ENCODE results near the gene SP5. TPM values are rescaled to one million over a fixed set of nuclear protein-coding genes. Genes with fewer than 3 reads are reported as not detected.

Gene SP5
- total RNA-seq, 2 experiments from 2014 or later: not detected

DNA sequence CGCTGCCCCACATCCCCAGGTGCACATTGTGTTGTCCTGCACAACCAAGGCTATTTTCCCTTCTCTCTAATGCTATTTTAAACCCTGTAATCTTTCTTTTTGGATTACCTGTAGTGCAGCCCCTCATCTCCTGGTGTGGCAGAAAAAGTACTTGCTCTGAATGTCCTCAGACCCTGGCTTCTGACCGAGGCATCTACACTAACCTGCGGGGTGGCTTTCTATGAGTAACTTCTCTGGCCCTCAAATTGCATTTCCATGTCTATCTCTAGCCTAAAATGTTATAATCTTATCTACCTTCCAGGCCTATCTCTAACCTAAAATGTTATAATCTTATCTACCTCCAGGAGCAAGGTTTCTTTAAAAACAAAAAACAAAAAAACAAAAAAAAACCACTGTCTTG lies 18.2 kb upstream of the SP5 start:
- Mint-ChIP-seq H3K36me3 (no peaks in the 10 kb centered on the region), H3K4me3 (no peak overlapping the region), H3K9me3 (no peaks in the 10 kb centered on the region), H3K27me3 (peaks cover 8% of the 10 kb centered on the region), H3K27ac (no peak overlapping the region), H3K4me1 (no peaks in the 10 kb centered on the region)
- DNase-seq: no peak

DNA sequence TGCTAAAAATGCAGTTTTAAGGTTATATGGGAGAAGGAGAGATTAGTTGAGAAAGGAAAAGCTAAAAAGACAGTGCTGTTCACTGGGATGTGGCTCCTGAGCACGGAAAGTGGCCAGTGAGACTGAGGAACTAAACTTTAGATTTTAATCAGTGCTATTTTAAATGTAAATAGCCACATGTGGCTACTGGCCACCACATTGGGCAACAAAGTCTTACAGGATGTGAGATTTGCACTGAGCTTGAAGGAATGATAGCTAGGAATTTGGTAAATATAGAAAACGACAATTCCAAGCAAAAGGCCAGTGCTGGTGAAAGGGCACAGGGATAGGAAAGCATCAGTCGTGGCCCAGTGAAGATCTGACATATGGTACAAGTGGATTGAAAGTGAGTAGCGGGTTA lies 14.1 kb upstream of the SP5 start:
- Mint-ChIP-seq H3K4me1 (no peaks in the 10 kb centered on the region), H3K4me3 (no peak overlapping the region), H3K27me3 (peaks cover 26% of the 10 kb centered on the region), H3K9me3 (peaks cover 4% of the 10 kb centered on the region), H3K27ac (no peak overlapping the region), H3K36me3 (no peaks in the 10 kb centered on the region)
- no peak for DNase-seq

DNA sequence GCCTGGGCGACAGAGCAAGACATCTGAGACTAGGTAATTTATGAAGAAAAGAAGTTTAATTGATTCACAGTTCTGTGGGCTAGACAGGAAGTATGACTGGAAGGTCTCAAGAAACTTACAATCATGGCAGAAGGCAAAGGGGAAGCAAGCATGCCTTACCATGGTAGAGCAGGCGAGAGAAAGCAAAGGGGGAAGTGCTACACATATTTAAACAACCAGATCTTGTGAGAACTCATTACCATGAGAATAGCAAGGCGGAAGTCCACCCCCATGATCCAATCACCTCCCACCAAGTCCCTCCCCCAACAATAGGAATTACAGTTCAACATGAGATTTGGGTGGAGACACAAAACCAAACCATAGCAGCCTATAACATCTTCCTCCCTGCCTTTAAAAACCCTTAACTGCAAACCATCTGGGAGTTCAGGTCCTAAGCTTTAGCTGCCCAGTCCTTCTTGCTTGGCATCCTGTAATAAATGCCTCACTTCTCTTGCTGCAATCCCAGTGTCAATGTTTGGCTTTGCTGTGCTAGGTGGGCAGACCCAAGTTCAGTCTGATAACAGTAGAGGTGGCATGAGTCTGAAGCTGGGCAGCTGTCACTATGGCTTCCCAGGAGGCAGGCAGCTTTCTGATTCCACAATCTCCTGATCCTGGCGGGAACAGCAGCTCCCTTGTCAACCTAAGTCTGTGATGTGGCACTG lies 11.2 kb upstream of the SP5 start:
- DNase-seq: no peak
- no peaks in the 10 kb centered on the region for H3K36me3 Mint-ChIP-seq
- H3K27ac Mint-ChIP-seq: no peak overlapping the region
- no peak overlapping the region for H3K4me3 Mint-ChIP-seq
- H3K9me3 Mint-ChIP-seq: peaks cover 4% of the 10 kb centered on the region
- peaks cover 47% of the 10 kb centered on the region for H3K27me3 Mint-ChIP-seq
- peaks cover 5% of the 10 kb centered on the region for H3K4me1 Mint-ChIP-seq

DNA sequence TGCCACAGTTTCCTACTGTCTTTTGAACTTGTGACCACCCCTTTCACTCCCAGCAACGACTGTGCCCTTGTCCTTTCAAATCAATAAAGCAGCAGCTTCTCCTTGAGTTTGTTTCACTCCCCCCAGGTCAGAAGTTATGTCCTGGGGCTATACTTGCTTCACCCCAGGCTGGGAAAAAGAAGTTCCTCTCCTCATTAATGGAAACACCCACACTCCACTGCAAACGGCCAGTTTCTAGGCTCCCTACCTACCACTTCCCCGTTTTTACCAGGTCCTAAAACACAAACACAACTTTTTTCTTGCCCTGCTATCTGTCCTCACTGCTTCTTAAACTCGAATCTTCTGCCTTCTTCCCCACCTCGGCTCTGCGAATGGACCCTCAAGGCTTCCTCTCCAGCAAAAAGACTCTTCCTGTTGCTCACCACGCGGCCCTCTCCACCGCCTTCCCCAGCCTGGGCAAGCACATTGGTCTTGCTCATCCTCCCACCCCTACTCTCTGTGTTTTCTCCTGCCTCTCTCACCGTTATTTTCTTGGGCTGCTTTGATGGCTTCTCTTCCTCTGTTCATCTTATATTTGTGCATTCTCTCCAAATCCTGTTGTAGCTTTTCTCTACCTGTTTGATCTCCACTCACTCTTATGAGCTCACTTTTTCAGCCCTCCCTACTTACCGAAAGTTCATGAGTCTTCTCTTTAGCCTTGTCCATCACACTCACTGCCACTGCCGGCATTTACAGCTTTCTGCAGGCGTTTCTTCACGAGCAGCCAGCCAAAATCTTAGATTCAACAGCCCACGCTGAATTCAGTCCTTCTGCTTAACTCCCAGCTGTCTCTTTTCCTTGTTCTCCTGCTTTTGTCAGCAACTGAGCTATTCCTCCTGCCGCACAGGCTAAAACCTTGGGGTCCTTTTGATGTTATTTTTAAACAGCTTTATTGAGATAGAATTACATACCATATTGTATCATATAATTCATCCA lies 7.0 kb upstream of the SP5 start:
- no peak overlapping the region for H3K27ac Mint-ChIP-seq
- H3K4me1 Mint-ChIP-seq: peaks cover 11% of the 10 kb centered on the region

DNA sequence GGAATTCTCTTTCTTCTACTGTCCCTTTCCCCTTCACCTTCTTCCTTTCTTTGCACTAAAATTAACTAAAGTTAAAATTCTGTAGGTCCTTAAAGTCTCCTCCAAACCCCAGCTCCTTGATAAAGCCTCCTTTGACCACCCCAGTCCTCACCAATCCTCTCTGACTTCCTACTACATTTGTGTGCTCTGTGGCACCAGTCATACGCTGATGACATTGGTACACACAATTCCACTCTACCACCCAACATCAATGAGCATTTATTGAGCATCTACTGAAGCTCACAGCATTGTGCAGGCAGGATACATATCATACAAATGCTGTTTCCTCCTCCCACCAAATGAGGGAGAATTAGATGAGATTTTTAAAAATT lies 4.5 kb upstream of the SP5 start:
- DNase-seq: no peak
- Mint-ChIP-seq H3K9me3 (no peaks in the 10 kb centered on the region), H3K27ac (no peak overlapping the region), H3K27me3 (peaks cover 86% of the 10 kb centered on the region), H3K4me3 (no peak overlapping the region), H3K4me1 (peaks cover 20% of the 10 kb centered on the region), H3K36me3 (no peaks in the 10 kb centered on the region)

More for the DNA sequence above, 7.0 kb upstream of the SP5 start:
- no peak for DNase-seq
- peaks cover 77% of the 10 kb centered on the region for H3K27me3 Mint-ChIP-seq
- H3K36me3 Mint-ChIP-seq: no peaks in the 10 kb centered on the region
- no peak overlapping the region for H3K4me3 Mint-ChIP-seq
- H3K9me3 Mint-ChIP-seq: peaks cover 1% of the 10 kb centered on the region

DNA sequence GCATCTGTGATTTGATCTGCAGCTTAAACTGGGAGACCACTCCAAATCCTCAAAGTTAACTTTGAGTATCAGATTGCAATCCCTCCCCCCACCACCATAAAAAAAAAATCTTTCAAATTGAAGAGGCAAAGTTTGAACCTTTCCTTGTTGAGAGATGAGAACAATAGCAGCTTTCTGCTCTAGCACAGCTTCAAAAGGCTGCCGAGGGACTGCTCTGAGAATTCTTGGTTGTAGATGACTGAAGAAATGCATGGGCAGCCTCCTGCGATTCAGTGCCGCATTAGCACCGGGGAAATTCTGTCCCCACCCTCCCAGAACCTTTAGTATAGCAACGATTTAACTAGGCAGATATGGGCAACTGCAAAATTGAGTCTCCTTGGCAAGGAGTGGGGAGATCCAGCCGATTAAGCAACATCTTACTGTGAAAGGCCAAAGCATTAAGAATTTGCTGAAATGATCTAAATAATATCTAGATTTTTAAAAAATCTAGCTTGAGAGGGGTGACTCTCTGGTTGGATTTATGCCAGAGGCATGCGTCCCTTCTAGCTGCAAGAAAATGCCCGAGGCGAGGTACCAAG lies 3.9 kb upstream of the SP5 start:
- Mint-ChIP-seq H3K36me3 (no peaks in the 10 kb centered on the region), H3K27ac (no peak overlapping the region), H3K27me3 (peaks cover 87% of the 10 kb centered on the region), H3K9me3 (no peaks in the 10 kb centered on the region), H3K4me1 (peaks cover 22% of the 10 kb centered on the region), H3K4me3 (no peak overlapping the region)
- no peak for DNase-seq

DNA sequence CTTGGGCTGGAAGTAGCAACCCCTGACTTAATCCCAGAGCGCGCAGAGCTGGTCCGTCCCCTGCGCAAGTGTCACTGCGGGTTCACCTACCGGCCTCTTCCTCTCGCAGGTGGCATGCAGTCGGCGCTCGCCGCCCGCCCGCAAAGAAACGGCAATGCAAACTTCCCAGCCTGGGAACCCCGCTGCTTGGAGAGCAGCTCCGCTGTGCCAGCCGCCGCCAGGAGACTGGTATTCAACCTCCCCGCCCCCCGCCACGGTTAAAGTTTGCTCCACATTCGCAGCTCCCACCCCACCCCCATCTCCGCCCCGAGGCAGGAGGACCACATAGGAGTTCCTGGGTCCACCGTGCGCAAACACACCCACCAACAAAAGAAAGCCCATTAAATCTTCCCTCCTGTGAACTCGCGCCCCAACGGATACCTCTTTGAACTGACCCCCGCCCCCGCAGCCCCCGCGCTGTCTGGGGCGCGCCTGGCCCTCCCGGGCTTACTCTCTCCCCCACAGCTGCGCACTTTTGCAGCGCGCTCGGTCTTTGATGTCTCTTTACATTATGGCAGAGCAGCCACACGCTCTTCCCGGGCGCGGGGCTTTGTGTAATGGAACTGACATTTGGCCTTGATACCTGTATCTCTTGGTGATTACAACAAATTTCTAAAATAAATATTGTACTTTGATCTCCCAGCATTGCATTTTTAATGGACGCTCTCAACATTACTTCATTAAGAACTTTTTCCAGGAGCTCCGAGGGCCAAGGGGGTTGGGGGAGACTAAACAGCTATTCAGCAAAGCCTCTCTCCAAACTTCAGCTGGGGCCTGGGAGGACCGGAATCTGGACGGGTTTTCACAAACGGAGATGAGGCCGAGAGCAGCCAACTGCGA lies 3.1 kb upstream of the SP5 start:
- Mint-ChIP-seq H3K27ac (no peak overlapping the region), H3K4me1 (peaks cover 22% of the 10 kb centered on the region), H3K36me3 (no peaks in the 10 kb centered on the region), H3K27me3 (peaks cover 87% of the 10 kb centered on the region), H3K4me3 (peak overlapping the region; percentile 26), H3K9me3 (no peaks in the 10 kb centered on the region)
- DNase-seq: peak; percentile 8

DNA sequence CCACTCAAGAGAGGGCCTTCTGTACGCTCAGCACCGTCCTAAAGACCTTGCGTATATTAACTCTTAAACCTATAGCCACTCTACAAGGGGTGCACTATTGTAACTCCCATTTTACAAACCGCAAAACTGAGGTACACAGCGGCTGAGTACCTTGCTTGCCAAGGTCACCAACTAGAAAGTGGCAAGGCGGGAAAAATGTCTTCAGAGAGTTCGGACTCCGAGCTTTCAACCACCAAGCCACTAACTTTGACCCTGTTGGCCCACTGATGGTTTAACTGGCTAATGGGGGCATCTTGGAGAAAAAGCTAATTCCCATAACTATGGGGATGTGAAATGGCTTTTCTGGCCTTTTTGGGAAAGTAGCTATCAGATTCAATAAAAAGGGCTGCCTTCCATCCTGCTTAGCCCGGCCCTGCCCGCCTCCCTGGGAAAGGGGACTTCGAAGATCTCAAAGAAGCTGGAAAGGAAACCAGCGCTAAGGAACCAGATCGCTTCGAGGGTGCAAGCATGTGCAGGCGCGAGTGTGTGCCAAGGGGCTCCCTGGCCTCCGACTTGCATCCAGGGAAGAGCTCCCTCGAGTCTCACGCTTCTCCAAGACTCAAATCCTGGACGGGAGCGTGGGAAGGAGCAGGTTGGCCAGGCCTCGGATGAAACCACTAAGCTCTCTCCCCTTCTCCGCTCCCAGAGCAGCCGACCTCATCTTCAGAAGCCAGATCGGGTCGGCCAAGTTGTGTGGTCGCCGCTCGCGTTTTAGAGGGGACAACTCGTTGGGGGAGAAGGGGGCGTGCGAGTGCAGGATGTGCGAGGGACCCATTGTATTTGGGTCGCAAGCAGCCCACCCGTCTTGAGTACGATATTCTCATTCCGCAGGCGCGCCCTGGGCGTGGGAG lies 2.2 kb upstream of the SP5 start:
- DNase-seq: no peak
- Mint-ChIP-seq H3K36me3 (no peaks in the 10 kb centered on the region), H3K4me1 (peaks cover 24% of the 10 kb centered on the region), H3K4me3 (peak overlapping the region; percentile 18), H3K9me3 (no peaks in the 10 kb centered on the region), H3K27ac (no peak overlapping the region), H3K27me3 (peaks cover 88% of the 10 kb centered on the region)

DNA sequence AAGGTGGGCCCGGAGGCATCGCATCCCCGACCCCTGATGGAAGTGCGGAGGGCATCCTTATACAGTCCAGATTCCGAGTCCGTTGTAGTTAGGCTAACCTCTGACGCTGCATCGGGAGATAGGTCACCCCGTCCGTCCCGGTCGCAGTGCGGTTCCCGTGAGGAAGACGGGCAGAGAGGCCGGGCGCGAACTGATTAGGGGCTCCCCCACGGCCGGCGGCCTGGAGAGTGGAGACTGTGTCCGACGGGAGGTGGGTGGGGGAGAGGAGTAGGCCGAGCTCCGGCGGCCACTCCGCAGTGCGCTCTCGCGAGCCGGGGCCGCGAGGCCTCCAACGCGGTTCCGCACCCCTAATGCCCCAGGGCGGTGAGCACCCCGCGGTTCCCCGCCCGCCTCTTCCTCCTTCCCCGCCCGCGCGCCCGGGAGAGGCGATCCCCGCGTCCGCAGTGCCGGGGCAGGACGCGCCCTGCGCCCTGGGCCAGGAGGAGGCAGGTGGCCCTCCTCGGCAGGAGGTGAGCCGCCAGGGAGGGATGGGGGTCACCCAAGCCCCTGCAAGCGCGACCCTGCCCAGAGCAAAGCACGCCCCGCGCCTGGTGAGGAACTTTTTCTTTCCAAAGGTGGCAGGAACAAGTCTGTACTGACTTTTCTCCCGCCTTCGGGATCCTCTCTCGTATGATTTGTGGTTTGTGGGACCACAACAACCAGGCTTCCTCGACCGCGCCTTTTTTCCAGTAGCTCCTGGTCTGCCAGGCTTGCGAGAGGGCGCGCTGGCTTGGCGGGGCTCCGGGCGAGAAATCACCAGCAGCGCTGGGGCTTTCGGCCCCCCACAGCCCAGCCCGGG lies 1.4 kb upstream of the SP5 start:
- peak; percentile 20 for DNase-seq
- peaks cover 25% of the 10 kb centered on the region for H3K4me1 Mint-ChIP-seq
- peaks cover 88% of the 10 kb centered on the region for H3K27me3 Mint-ChIP-seq
- peak overlapping the region; percentile 18 for H3K4me3 Mint-ChIP-seq
- H3K36me3 Mint-ChIP-seq: no peaks in the 10 kb centered on the region
- H3K9me3 Mint-ChIP-seq: no peaks in the 10 kb centered on the region
- H3K27ac Mint-ChIP-seq: no peak overlapping the region

DNA sequence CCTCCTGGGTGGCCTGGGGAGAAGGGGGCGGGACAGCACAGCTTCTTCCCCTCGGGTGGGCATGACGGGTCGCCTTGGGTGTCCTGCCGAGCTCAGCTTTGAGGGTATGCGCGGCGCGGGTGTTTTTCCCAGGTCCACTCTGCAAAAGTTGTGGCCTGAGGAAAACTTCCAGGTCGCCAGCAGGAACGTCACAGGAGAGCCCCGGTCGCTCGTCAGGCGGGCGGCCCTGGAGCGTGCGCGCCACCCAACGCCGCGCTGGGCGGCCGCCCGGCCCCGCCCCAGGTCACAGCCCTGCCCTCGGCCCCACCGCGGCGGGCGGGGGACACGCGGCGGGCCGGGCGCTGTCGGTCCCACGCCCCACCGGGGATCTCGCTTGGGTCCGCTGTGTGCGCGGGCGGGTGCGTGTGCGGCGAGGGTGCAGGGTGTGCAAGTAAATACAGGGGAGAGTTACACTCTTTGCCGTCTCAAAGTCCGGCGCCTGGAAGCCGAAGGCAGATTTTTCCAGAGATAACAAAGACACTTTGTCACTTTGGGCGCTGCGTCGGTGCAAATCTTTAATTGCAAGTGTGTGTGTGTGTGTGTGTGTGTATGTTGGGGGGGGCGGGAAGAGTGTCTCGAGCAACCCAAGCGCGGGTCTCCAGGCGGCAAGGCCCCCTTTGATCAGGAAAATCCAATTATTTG lies 616 bp upstream of the SP5 start:
- H3K4me3 Mint-ChIP-seq: peak overlapping the region; percentile 69
- H3K36me3 Mint-ChIP-seq: no peaks in the 10 kb centered on the region
- H3K27ac Mint-ChIP-seq: no peak overlapping the region
- H3K4me1 Mint-ChIP-seq: peaks cover 25% of the 10 kb centered on the region
- DNase-seq: peak; percentile 25
- H3K9me3 Mint-ChIP-seq: no peaks in the 10 kb centered on the region
- peaks cover 88% of the 10 kb centered on the region for H3K27me3 Mint-ChIP-seq

DNA sequence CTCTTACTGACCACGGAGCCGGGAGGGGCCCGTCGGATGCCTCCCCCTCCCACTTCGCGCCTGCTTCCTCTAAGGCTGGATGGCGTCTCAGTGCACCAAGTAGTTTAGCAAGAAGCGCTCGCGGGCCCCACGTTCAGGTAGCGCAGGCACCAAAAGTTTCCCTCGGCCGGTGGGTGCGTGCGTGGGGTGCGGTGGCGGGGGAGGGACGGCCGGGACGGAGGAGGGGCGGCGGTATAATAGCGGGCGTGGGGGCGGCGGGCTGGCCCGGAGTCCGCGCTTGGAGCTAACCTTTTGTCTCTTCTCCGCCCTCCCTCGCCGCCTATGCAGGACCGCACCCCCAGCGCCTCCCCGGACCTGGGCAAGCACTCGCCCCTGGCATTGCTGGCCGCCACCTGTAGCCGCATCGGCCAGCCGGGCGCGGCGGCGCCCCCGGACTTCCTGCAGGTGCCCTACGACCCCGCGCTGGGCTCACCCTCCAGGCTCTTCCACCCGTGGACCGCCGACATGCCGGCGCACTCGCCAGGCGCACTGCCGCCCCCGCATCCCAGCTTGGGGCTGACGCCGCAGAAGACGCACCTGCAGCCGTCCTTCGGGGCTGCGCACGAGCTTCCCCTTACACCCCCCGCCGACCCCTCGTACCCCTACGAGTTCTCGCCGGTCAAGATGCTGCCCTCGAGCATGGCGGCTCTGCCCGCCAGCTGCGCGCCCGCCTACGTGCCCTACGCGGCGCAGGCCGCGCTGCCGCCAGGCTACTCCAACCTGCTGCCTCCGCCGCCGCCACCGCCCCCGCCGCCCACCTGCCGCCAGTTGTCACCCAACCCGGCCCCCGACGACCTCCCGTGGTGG lies 1.0 kb downstream of the SP5 start:
- DNase-seq: peak; percentile 19
- no peaks in the 10 kb centered on the region for H3K36me3 Mint-ChIP-seq
- H3K4me3 Mint-ChIP-seq: peak overlapping the region; percentile 61
- no peak overlapping the region for H3K27ac Mint-ChIP-seq
- H3K4me1 Mint-ChIP-seq: peaks cover 25% of the 10 kb centered on the region
- H3K27me3 Mint-ChIP-seq: peaks cover 78% of the 10 kb centered on the region
- no peaks in the 10 kb centered on the region for H3K9me3 Mint-ChIP-seq

All from activated naive CD8-positive, alpha-beta T cell treated with anti-CD3 and anti-CD28 coated beads for 36 hours (primary cell).